GM18909 (cell line): Measurements from ENCODE around the gene NSMCE4A.
A peak's percentile ranks its signal among the peaks of the same experiment; 100 is the strongest.
"Not testable (repeated sequence)": the region's sequence is repeated elsewhere in the genome, so short reads cannot be mapped to it uniquely, and the experiment has no call there.

Experiments used
- ATAC-seq: cut with Tn5 transposase; IDR thresholded peaks from one replicate; pipeline ENCODE4 v1.9.1; 2021; ENCODE audit warnings: mild to moderate bottlenecking; ENCODE audit not compliant: unreplicated experiment, poor library complexity

Gene NSMCE4A

GRCh38 chr10:121974535-121975294 lies at the start of gene NSMCE4A:
Gene NSMCE4A, minus strand, starts transcription at chr10:121975217. Its CDS starts 52 bp downstream, at chr10:121975165.
- ATAC-seq: peak; percentile 86

- not testable (repeated sequence) for ATAC-seq
These were observed 48.2 kb upstream of the NSMCE4A start for GRCh38 chr10:122023257-122023656.

DNA sequence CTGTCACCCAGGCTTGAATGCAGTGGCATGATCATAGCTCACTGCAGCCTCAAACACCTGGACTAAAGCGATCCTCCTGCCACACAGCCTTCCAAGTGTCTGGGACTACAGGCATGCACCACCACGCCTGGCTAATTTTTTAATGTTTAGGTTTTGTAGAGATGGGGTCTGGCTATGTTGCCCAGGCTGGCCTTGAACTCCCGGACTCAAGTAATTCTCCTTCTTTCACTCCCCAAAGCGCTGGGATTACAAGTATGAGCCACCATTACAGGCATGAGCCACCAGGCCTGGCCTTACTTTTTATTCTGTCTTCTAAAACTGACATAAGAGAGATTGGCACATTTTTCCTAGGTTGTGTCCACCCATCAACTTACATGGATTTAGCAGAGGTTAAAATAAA lies 47.3 kb upstream of the NSMCE4A start:
- ATAC-seq: no peak

- no peak for ATAC-seq
These were observed 46.8 kb upstream of the NSMCE4A start for GRCh38 chr10:122021828-122022227.

- no peak for ATAC-seq
These were observed 46.4 kb upstream of the NSMCE4A start for GRCh38 chr10:122021379-122021778.

- no peak for ATAC-seq
These were observed 45.2 kb upstream of the NSMCE4A start for GRCh38 chr10:122020226-122020625.

GRCh38 chr10:122019414-122019975 lies 44.5 kb upstream of the NSMCE4A start:
- no peak for ATAC-seq

- ATAC-seq: no peak
These were observed 44.0 kb upstream of the NSMCE4A start for GRCh38 chr10:122018951-122019413.

- ATAC-seq: no peak
These were observed 43.5 kb upstream of the NSMCE4A start for GRCh38 chr10:122018491-122018890.

DNA sequence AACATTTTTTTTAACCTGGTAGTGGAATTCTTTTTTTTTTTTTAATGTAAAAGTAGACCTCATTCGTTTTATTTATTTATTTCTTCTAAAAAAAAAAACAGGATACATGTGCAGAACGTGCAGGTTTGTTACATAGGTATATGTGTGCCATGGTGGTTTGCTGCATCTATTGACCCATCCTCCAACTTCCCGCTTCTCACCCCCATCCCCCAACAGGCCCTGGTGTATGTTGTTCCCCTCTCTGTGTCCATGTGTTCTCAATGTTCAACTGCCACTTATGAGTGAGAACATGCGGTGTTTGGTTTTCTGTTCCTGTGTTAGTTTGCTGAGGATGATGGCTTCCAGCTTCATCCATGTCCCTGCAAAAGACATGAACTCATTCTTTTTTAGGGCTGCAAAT lies 42.9 kb upstream of the NSMCE4A start:
- ATAC-seq: not testable (repeated sequence)

- ATAC-seq: no peak
These were observed 39.7 kb upstream of the NSMCE4A start for GRCh38 chr10:122014652-122015248.

DNA sequence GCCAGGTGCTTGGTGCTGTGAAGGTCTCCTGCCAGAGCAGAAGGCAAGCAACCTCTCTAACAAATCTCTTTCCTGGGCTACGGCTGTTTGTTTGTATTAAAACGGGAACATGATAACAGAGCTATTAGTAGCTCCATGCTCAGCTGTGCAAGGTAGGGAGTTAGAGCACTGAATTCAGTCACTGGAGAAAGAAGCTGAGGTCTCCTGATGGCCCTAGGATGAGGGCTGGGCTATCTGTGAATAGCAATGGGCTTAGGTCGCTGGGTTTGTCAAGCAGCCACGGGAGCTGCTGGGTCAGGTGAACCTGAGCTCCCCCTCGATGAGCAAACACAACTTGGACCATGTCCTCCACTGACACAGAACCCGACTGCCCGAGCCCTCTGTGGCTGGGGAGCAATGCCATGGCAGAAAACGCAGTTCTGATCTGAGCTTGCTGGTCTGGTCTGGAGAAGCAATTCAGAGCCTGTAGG lies 38.3 kb upstream of the NSMCE4A start:
- no peak for ATAC-seq

GRCh38 chr10:122012731-122013130 lies 37.7 kb upstream of the NSMCE4A start:
- ATAC-seq: no peak

GRCh38 chr10:122010405-122011050 lies 35.5 kb upstream of the NSMCE4A start:
- no peak for ATAC-seq

GRCh38 chr10:122007415-122007814 lies 32.4 kb upstream of the NSMCE4A start:
- no peak for ATAC-seq

DNA sequence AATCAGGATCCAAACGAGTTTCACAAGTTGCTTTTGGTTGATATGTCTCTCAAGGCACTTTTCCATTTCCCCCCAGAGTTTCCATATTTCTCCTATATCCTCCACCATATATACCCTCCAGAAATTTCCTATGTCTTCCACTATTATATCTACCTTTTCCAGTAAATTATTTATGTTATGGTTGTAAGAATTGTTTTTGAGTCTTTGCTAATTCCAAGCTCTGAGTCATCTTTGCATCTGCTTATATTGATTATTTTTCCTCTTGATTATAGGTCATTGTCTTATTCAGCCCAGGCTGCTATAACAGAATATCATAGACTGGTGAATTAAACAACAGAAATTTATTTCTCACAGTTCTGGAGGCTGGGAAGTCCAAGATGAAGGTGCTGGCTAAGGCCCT lies 26.7 kb upstream of the NSMCE4A start:
- ATAC-seq: no peak

DNA sequence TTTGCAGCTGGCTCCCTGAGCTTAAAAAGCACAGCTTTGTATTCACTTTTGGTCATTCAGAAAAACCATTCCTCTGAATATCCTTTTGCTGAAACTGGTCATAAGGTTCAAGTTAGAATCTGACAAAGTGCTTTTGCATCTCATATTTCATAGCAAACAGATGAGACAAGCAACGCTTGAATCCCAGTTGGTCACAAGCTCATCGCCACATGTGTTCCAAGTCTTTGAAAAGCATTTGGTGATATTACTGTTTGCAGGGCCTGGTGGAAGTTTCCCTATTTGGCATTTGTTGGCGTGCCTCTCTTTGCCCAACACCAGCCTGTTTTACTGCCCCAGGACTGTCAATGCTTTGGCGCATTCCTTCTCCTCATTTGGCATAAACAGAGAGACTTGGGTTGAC lies 24.3 kb upstream of the NSMCE4A start:
- no peak for ATAC-seq

DNA sequence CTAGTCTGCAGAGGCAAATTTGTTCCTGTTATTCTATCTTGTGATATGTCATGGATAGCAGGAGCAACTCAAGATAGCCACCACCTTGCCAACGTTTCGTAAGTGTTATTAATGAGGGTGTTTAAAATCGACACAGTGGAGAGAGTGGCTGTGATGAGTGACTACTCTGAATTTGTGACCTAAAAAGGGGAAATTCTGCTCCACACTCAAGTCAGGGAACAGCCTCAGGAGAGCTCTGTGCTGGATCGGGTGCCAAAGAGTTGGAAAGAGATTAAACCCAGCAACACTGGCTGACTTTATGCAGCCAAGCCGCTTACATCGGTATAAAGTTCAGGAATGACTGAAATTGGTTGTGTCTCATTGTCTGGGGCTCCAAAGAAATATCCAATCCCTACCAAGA lies 23.4 kb upstream of the NSMCE4A start:
- ATAC-seq: no peak

GRCh38 chr10:121994429-121994941 lies 19.5 kb upstream of the NSMCE4A start:
- ATAC-seq: no peak

GRCh38 chr10:121991727-121992126 lies 16.7 kb upstream of the NSMCE4A start:
- not testable (repeated sequence) for ATAC-seq
